Right cardiac atrium (tissue), 5 donors: ENCODE measurements around the gene HTR3D. TPM values are rescaled to one million over a fixed set of nuclear protein-coding genes. Genes with fewer than 3 reads are reported as not detected.
A peak's percentile ranks its signal among the peaks of the same experiment; 100 is the strongest.
"Not testable (repeated sequence)": the region's sequence is repeated elsewhere in the genome, so short reads cannot be mapped to it uniquely, and the experiment has no call there.

Experiments
- ATAC-seq, 2 donors: fragments of 200-7000 bp; cut with Tn5 transposase; one replicate each; pipeline versions ENCODE4 v1.8.0 to v1.9.1; 2020; ENCODE audit warnings: moderate library complexity in 2 of 2, mild to moderate bottlenecking in 1 of 2
- DNase-seq, 3 donors: peaks; one replicate each; pipeline ENCODE4 v3.0.0-alpha.2; 2020
- H3K27ac ChIP-seq: one replicate; pipeline ENCODE4 v1.5.1; 2013; ENCODE audit warnings: mild to moderate bottlenecking, low read length, control low read depth, moderate library complexity
- H3K27me3 ChIP-seq: one replicate; pipeline ENCODE4 v1.6.1; 2013; ENCODE audit not compliant: control insufficient read depth, insufficient read depth
- H3K4me1 ChIP-seq: one replicate; pipeline ENCODE4 v1.6.1; 2013; ENCODE audit warnings: low read length; ENCODE audit not compliant: control insufficient read depth, insufficient read depth
- H3K4me3 ChIP-seq: one replicate; pipeline ENCODE4 v1.5.1; 2013; ENCODE audit warnings: low read length, control low read depth
- H3K9me3 ChIP-seq: one replicate; pipeline ENCODE4 v1.6.1; 2013; ENCODE audit warnings: low read length; ENCODE audit not compliant: control insufficient read depth
- WGBS: extraction: QIAGEN DNeasy Blood & Tissue Kit; methylation state at CpG from one replicate; pipeline ENCODE4 v1.1.7; 2013; 5-methylcytosine and 5-hydroxymethylcytosine counted together
- intact Hi-C, 4 donors: fragments of 100-400 bp; cut with DNase I; formaldehyde crosslinking; loops; one replicate each; pipeline versions ENCODE4 v1.11.0 to v1.14.0; 2022 to 2023
- polyA plus RNA-seq: library from polyadenylated mRNA; stranded (reverse); fragments of 200-250 nt; gene quantifications from one replicate; pipeline ENCODE4 v1.2.3, GENCODE V29; 2013
- total RNA-seq, 4 donors: library from RNA; stranded (reverse); fragmentation: NEBNext Ultra II Directional; extraction: Animal tissue kit (Norgen Biotek cat#: 25700); gene quantifications; one replicate each; pipeline ENCODE4 v1.2.1, GENCODE V29; 2021
- donor health status: healthy with polysubstance abuse.
- donor health status: DM: no; HTN: yes; CAD: no.
- donor health status: DM: no; HTN: no; CAD: no.
- donor health status: DM: no; HTN: yes; CAD: no; lungs with severe emphysema.
- donor health status: DM: yes; HTN: yes; CAD: no.

Gene HTR3D
- total and polyA plus RNA-seq, 5 donors, result not detected

DNA sequence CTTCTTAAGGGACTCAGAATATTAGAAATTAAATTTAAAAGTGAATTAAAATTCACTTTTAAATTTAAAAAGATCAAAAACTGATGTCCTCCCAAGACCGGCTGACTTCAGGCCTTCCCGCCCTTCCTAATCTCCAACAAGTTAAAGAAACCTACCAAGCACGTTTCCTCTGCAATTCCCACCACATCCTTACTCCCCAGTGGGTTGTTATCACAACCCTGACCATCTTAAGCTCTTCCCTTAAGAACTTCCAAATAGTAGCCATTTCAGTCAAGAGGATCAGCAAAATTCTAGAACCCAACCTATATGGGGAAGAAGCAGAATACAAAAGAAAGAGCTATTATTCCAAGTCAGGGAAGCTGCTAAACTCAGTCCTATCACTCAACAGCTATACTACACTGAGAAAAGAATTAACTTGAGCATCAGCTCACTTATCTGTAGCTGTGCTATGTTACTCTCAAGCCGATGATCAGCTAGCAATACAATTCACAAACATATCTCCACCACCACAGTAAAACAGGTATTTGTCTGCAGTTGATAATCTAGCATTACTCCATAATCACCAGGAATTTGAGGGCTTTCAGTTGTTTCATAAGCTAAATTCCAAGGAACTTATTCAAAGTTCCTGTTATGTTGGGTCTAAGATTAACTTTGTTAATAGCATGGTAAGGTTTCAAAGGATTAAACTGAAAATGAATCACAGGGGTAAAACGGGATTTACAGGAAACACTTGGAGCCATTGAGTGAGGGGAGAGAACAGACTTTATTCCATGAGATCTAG lies 28.2 kb upstream of the HTR3D start:
- DNase-seq, result no peak
- Histone ChIP-seq H3K4me3 (no peak overlapping the region), H3K9me3 (no peaks in the 10 kb centered on the region), H3K4me1 (peaks cover 3% of the 10 kb centered on the region), H3K27me3 (no peaks in the 10 kb centered on the region), H3K27ac (no peak overlapping the region)
- 68% methylated on average over 5 of the region's 5 CpGs for WGBS
- intact Hi-C loops, result loop anchor here in 1 of 4 donors (10.0 kb wide), 1 partner anchor 99 kb away; no protein-coding TSS in a partner anchor
- ATAC-seq, result no peak

DNA sequence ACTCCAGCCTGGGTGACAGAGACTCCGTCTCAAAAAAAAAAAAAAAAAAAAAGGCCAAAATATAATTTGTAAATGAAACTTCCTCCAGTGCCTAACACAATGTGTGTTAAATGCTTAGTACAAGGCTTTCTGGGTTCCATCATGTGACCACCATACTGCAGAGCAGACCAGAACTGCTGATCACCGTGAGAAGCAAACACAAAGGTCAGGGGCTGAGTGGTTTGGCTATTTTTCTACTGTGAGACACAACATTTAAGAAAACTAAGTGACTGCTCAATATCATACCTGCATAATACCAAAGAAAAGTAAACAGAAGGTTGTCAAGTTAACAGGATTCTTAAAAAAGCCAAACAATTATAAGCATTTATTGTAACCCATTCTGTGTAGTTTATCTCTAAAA lies 27.1 kb upstream of the HTR3D start:
- no peak overlapping the region for H3K27ac ChIP-seq
- no peak overlapping the region for H3K4me3 ChIP-seq
- ATAC-seq (peak in 1 of 2 donors; percentile 43), DNase-seq (no peak)
- H3K9me3 ChIP-seq, result no peaks in the 10 kb centered on the region
- intact Hi-C loops, result loop anchor here in 1 of 4 donors (10.0 kb wide), 1 partner anchor 100 kb away; no protein-coding TSS in a partner anchor
- peaks cover 3% of the 10 kb centered on the region for H3K4me1 ChIP-seq
- no peaks in the 10 kb centered on the region for H3K27me3 ChIP-seq
- 80% methylated on average over 2 of the region's 2 CpGs for WGBS

DNA sequence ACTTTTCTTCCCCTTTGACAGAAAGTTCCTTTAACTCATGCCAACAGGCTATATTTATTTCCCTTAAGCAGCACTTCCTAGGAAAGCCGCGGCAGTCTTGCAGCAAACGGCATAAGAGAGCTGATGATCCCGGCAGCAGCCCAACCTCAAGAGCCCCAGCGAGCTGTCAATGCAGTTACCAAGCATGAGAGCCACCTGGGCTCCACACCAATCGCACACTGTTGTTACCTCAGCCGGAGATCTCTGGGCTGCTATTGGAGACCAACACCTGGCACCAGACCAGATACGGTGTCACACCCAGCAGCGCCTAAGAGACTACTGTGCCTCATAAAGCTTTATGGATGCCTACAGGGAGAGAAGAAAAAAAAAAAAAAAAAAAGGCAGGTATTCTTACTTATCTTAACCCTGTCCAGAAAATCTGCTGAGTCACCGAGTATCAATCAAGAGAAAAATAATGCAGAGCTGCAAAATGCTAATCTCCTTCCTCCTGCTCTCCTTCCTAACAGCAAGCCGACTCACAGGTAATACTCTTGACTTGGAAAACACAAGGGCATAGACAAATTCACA lies 25.5 kb upstream of the HTR3D start:
- intact Hi-C loops, result loop anchor here in 1 of 4 donors (10.0 kb wide), 1 partner anchor 101 kb away; no protein-coding TSS in a partner anchor
- H3K4me1 ChIP-seq, result peaks cover 3% of the 10 kb centered on the region
- peak; percentile 81 to 84 for ATAC-seq
- WGBS, result 26% methylated on average over 11 of the region's 11 CpGs
- DNase-seq, result peak; percentile 53 to 81 (median 78)
- peak overlapping the region; percentile 72 for H3K27ac ChIP-seq
- peak overlapping the region; percentile 25 for H3K4me3 ChIP-seq
- no peaks in the 10 kb centered on the region for H3K9me3 ChIP-seq
- H3K27me3 ChIP-seq, result no peaks in the 10 kb centered on the region

DNA sequence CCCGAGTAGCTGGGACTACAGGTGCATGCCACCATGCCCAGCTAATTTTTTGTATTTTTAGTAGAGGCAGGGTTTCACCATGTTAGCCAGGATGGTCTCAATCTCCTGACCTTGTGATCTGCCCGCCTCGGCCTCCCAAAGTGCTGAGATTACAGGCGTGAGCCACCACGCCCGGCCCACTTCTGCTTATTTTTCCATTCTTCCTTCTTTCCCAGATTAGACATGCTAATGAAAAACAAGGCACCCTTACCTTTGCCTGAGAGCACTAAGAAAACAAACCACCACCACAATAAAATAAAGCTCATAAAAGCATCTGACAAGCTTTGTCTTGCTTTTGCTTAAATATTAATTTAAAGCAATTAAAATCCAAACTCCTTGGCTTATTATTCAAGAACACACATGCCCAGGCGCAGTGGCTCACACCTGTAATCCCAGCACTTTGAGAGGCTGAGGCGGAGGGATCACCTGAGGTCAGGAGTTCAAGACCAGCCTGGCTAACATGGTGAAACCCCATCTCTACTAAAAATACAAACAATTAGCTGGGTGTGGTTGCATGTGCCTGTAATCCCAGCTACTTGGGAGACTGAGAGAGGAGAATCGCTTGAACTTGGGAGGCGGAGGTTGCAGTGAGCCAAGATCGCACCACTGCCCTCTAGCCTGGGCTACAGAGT lies 24.3 kb upstream of the HTR3D start:
- ATAC-seq, H3K27ac ChIP-seq, H3K4me1 ChIP-seq, DNase-seq, H3K9me3 ChIP-seq, H3K4me3 ChIP-seq, H3K27me3 ChIP-seq: not testable (repeated sequence)
- 91% methylated on average over 11 of the region's 11 CpGs for WGBS
- intact Hi-C loops, result loop anchor here in 1 of 4 donors (10.0 kb wide), 1 partner anchor 102 kb away; no protein-coding TSS in a partner anchor

DNA sequence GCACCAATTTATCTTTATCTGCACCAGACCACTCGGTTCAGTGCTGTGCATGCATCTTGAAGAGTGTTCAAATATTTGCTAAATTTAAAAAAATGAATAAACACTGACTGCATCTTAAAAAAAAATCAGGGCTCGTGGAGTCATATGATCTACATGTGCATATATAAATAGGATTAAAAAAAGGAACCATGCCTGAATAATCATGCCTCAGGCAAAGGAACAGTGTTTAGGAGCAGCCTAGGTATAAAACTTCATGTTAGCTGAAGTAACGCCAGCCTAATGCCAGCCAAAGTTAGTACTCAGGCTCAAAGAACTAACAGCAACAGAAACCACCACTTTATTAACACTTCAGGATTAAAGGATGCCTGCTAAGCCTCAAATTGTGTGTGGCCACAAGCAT lies 23.4 kb upstream of the HTR3D start:
- H3K27ac ChIP-seq, result no peak overlapping the region
- no peak overlapping the region for H3K4me3 ChIP-seq
- no peaks in the 10 kb centered on the region for H3K4me1 ChIP-seq
- H3K9me3 ChIP-seq, result no peaks in the 10 kb centered on the region
- 73% methylated on average over 3 of the region's 3 CpGs for WGBS
- intact Hi-C loops, result loop anchor here in 1 of 4 donors (10.0 kb wide), 1 partner anchor 103 kb away; no protein-coding TSS in a partner anchor
- no peak for ATAC-seq
- H3K27me3 ChIP-seq, result no peaks in the 10 kb centered on the region
- DNase-seq, result no peak

DNA sequence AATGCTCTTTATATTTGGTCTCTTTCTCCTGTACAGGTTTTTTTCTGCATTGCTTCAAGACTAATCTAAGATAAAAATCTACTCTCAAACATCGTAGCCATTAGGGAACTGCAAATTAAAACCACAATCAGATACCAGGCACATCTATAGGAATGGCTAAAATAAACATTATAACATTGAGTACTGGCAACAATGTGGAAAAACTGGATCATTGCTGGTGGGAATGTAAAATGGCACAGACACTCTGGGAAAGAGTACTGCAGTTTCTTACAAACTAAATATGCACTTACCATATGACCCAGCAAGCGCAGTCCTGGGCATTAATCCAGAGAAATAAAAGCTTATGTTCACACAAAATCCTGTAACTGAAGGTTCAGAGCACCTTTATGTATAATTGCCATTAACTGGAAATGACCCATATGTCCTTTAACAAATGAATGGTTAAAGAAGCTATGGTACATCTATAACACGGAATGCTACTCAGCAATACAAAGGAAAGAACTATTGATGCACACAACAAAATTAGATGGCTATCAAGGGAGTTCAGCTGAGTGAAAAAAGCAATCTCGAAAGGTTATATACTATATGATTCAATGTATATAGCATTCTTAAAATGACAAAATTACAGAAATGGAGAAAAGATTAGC lies 20.2 kb upstream of the HTR3D start:
- no peaks in the 10 kb centered on the region for H3K9me3 ChIP-seq
- WGBS, result 97% methylated on average over 4 of the region's 4 CpGs
- H3K27ac ChIP-seq, result no peak overlapping the region

DNA sequence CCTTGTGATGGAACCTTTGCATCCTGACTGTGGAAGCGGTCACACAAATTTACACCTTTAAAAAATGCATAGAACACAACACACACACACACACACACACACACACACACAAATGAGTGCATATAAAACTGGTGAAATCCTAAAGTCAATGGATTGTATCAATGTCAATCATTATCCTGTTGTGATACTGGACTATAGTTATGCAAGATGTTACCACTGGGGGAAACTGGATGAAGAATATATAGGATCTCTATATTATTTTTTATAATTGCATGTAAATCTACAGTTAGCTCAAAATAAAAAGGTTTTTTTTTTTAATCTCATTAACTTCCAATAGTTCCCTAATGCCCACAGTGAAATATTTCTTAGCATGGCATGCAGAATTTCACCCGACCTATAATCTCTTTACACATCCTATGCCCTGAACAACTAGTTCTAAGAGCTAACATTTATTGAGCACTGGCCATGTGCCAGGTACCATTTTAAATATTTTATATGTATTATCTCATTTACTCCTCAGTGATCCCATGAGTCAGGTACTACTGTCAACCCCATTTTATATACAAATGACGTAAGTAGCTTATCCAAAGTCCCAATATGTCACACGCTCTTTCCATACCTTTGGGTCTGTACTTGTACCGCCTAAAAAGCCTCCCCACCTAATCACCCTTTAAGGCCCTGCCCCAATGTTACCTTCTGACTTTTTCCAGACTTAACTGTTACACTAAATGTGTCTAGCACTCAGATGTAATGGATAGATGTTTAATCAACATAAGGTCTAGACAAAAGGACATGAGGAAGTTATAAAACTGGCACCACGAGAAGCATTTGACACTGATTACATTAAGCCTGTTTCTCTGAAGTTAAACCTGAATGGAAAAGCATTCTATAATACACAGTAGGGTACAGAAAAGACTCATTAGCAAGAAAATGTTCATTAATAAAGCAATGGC lies 19.3 kb upstream of the HTR3D start:
- WGBS, result 93% methylated on average over 6 of the region's 6 CpGs

More for the DNA sequence above, 20.2 kb upstream of the HTR3D start:
- DNase-seq (no peak), ATAC-seq (no peak)
- intact Hi-C loops, result loop anchor here in 1 of 4 donors (10.0 kb wide), 1 partner anchor 127 kb away; the partner anchor contains the start of gene PARL
- H3K27me3 ChIP-seq, result no peaks in the 10 kb centered on the region
- no peaks in the 10 kb centered on the region for H3K4me1 ChIP-seq
- no peak overlapping the region for H3K4me3 ChIP-seq

DNA sequence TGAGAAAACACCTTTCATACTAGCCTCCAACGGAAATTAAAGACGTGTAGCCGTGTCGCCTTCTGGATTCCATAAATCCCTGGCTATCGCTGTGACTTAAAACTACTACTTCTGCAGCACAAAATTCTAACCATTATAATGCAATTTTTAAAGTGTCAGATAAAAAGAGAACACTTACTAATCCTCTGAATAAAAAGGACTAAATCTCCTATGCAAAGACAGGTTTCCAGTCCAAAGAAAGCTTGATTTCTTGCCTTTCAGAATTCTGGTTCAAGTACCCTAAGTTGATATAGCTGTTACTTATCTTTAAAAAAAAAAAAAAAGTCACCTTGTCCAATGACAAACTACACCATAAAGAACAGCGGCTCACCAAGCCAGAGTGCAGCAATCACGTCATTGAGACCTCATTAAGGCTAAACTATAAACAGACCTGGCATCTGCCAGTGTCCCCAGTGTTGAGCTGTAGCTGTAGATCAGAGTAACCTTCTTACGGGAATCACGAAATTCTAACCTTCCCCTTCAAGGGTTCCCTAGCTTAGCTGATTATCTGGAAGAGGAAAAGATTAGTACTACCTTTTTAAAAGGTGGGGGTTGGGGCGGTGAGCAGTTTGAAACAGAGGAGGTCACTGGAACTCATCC lies 16.0 kb upstream of the HTR3D start:
- intact Hi-C loops, result loop anchor here in 1 of 4 donors (10.0 kb wide), 1 partner anchor 131 kb away; the partner anchor contains the start of gene PARL
- H3K9me3 ChIP-seq, result no peaks in the 10 kb centered on the region

More for the DNA sequence above, 19.3 kb upstream of the HTR3D start:
- H3K27ac ChIP-seq, result no peak overlapping the region
- DNase-seq (no peak), ATAC-seq (no peak)
- no peaks in the 10 kb centered on the region for H3K9me3 ChIP-seq
- no peak overlapping the region for H3K4me3 ChIP-seq
- no peaks in the 10 kb centered on the region for H3K27me3 ChIP-seq
- peaks cover 4% of the 10 kb centered on the region for H3K4me1 ChIP-seq
- intact Hi-C loops, result loop anchor here in 1 of 4 donors (10.0 kb wide), 1 partner anchor 127 kb away; the partner anchor contains the start of gene PARL

DNA sequence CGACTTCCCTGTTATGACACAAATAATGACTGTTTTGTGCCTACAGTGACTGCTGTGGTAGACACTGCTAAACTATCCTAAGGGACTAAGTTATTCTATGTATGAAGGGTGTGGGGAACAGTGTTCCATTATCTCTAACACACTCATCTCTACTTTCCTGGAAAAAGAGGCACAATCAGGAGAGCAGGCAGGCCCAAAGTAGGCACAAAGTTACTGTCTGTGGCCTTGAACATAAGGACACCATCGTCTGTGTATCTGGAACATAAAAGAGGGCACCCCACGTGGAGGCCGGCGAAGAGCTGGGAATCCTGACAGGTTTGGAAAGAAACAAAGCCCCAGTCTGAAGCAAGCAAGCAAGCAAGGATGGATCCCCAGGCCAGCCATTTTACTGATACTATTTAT lies 15.4 kb upstream of the HTR3D start:
- Histone ChIP-seq H3K27ac (peak overlapping the region; percentile 82), H3K4me3 (peak overlapping the region; percentile 48), H3K9me3 (no peaks in the 10 kb centered on the region), H3K4me1 (peaks cover 4% of the 10 kb centered on the region), H3K27me3 (no peaks in the 10 kb centered on the region)
- no peak for DNase-seq
- intact Hi-C loops, result loop anchor here in 1 of 4 donors (10.0 kb wide), 1 partner anchor 131 kb away; the partner anchor contains the start of gene PARL
- 70% methylated on average over 5 of the region's 5 CpGs for WGBS
- no peak for ATAC-seq

More for the DNA sequence above, 16.0 kb upstream of the HTR3D start:
- Histone ChIP-seq H3K4me3 (peak overlapping the region; percentile 48), H3K27ac (peak overlapping the region; percentile 82), H3K27me3 (no peaks in the 10 kb centered on the region), H3K4me1 (peaks cover 4% of the 10 kb centered on the region)
- ATAC-seq, result peak; percentile 8 to 26
- 68% methylated on average over 10 of the region's 10 CpGs for WGBS
- no peak for DNase-seq
